T-cell (primary cell): Measurements from ENCODE around the gene CD93. TPM values are rescaled to one million over a fixed set of nuclear protein-coding genes. Genes with fewer than 3 reads are reported as not detected.

Source experiments
- ATAC-seq, 4 experiments: fragments of 200-7000 bp in 3 of 4; fragments of 150-1000 bp in 1 of 4; cut with Tn5 transposase; replicated peaks in 1 of 4; 1 replicate in 3 of 4; 2 replicates in 1 of 4; pipeline ENCODE4 v1.10.0; 2021; ENCODE audit warnings: moderate library complexity in 3 of 4, mild to moderate bottlenecking in 2 of 4, moderate number of reproducible peaks in 1 of 4
- CTCF ChIA-PET, 2 donors: fragments of 300-600 bp; sonication (Branson Sonifier 250); formaldehyde crosslinking; loops; one replicate each; lab custom pipeline; 2022; ENCODE audit warnings: antibody characterized with exemption in 2 of 2; lab: Charles Lee
- POLR2A ChIA-PET, 2 donors: fragments of 300-600 bp; sonication (Branson Sonifier 250); formaldehyde crosslinking; loops; one replicate each; lab custom pipeline; 2022; ENCODE audit warnings: antibody characterized with exemption in 2 of 2; lab: Charles Lee
- DNase-seq, 35 experiments: peaks; one replicate each; pipeline versions ENCODE4 v3.0.0 to v3.0.0-alpha.2; 2013 to 2023
- H3K27ac ChIP-seq: one replicate; pipeline ENCODE4 v1.5.1; 2013; ENCODE audit warnings: low read length
- H3K27me3 ChIP-seq, 2 experiments: replicated peaks in 1 of 2; 1 replicate in 1 of 2; 2 replicates in 1 of 2; pipeline versions ENCODE4 v1.6.1 to v1.7.0; 2013; ENCODE audit warnings: low read length in 1 of 2, mixed read lengths in 1 of 2; ENCODE audit not compliant: control insufficient read depth in 2 of 2, insufficient read depth in 2 of 2; ENCODE audit errors: extremely low read depth in 1 of 2
- H3K36me3 ChIP-seq, 2 donors: 1 replicate in 1 of 2; 2 replicates in 1 of 2; pipeline versions ENCODE4 v1.6.1 to v1.7.0; 2013; ENCODE audit warnings: low read length in 1 of 2; ENCODE audit not compliant: control insufficient read depth in 2 of 2, insufficient read depth in 1 of 2; ENCODE audit errors: extremely low read depth in 1 of 2
- H3K4me1 ChIP-seq, 2 experiments: 1 replicate in 1 of 2; 2 replicates in 1 of 2; pipeline versions ENCODE4 v1.6.1 to v1.7.0; 2013; ENCODE audit warnings: low read length in 2 of 2, mixed read lengths in 1 of 2; ENCODE audit not compliant: insufficient read depth in 2 of 2, control insufficient read depth in 1 of 2; ENCODE audit errors: extremely low read depth in 1 of 2
- H3K4me3 ChIP-seq, 2 donors: 1 replicate in 1 of 2; 2 replicates in 1 of 2; pipeline versions ENCODE4 v1.5.1 to v1.7.0; 2013; ENCODE audit warnings: mild to moderate bottlenecking in 2 of 2, low read length in 1 of 2, moderate library complexity in 1 of 2; ENCODE audit not compliant: control insufficient read depth in 1 of 2; ENCODE audit errors: extremely low read depth in 1 of 2
- H3K9me3 ChIP-seq: 2 replicates; pipeline ENCODE4 v1.7.0; 2013
- H3K27ac Mint-ChIP-seq, 2 donors: one replicate each; pipeline ENCODE4 v1.8.0; 2020 to 2021; ENCODE audit warnings: mild to moderate bottlenecking in 2 of 2, mixed read lengths in 2 of 2
- H3K27me3 Mint-ChIP-seq, 2 donors: one replicate each; pipeline ENCODE4 v1.8.0; 2021 to 2022; ENCODE audit warnings: mixed read lengths in 2 of 2
- H3K36me3 Mint-ChIP-seq: one replicate; pipeline ENCODE4 v1.8.0; 2021; ENCODE audit warnings: mixed read lengths
- H3K4me1 Mint-ChIP-seq, 3 donors: one replicate each; pipeline ENCODE4 v1.8.0; 2020 to 2022; ENCODE audit warnings: mixed read lengths in 3 of 3, mild to moderate bottlenecking in 1 of 3
- H3K4me3 Mint-ChIP-seq, 3 donors: one replicate each; pipeline ENCODE4 v1.8.0; 2020 to 2022; ENCODE audit warnings: mild to moderate bottlenecking in 3 of 3, mixed read lengths in 3 of 3, moderate library complexity in 3 of 3
- H3K9me3 Mint-ChIP-seq, 3 donors: one replicate each; pipeline ENCODE4 v1.8.0; 2020 to 2022; ENCODE audit warnings: mixed read lengths in 3 of 3
- WGBS: methylation state at CpG from one replicate; pipeline ENCODE4 v1.1.5; 2013; ENCODE audit warnings: missing lambda C conversion rate; ENCODE audit not compliant: insufficient coverage; 5-methylcytosine and 5-hydroxymethylcytosine counted together
- total RNA-seq, 35 experiments: library from RNA in 6 of 35; stranded (reverse) in 6 of 35; fragments of 120-200 nt in 1 of 35; gene quantifications; one replicate each; pipeline versions ENCODE4 v1.2.1 to v1.2.4 and lab custom pipeline; 2013 to 2026

Gene CD93
- total RNA-seq, 5 donors from 2014 or later (not counting 1 experiment from before 2014, with no cell fraction given) = 0.38 to 1.9 (median 0.58) TPM

DNA sequence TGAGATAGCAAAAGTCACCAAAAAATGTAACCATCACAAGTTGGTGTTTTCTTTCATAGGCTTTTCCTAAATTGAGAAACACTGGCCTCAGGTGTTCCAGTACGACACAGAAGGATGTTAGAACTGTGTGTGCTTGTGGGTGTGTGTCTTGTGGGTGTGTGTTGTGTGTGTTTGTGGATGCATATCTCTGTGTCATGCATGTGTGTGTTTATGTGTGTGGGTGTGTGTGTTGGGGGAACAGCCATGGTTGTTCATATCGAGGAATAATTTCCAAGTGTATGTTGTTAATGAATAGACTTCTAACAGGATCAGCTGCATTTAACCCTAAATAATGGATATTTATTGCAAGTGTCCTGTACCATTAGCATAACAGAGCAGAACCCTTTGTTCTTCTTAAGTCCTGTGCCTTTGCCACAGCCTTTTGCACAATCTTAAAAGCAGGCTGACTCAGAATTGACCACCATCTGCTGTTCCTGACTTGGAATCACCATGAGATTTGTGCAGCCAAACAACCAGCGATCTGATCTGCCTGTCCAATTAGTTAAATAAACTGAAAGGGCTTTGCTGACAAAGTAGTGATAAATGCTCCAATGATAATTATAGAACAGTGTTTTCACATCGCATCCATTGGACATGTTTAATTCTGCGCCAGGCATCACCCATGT, 7.6 kb downstream of the CD93 start:
- peaks cover 4 to 10% of the 10 kb centered on the region in 2 experiments for H3K4me1 ChIP-seq
- peaks cover 0 to 3% of the 10 kb centered on the region in 2 donors for H3K27me3 Mint-ChIP-seq
- H3K36me3 ChIP-seq = peaks cover 0 to 10% of the 10 kb centered on the region in 2 donors
- DNase-seq (no peak), ATAC-seq (no peak)
- H3K9me3 ChIP-seq = no peaks in the 10 kb centered on the region
- H3K4me3 ChIP-seq = no peak overlapping the region
- no peak overlapping the region for H3K4me3 Mint-ChIP-seq
- no peaks in the 10 kb centered on the region for H3K27me3 ChIP-seq
- 85% methylated on average over 2 of the region's 5 CpGs for WGBS
- POLR2A ChIA-PET = no interaction called here
- H3K27ac Mint-ChIP-seq = no peak overlapping the region
- CTCF ChIA-PET = no interaction called here
- no peak overlapping the region for H3K27ac ChIP-seq
- no peaks in the 10 kb centered on the region for H3K9me3 Mint-ChIP-seq
- H3K4me1 Mint-ChIP-seq = peaks cover 0 to 9% (median 4%) of the 10 kb centered on the region in 3 donors
- no peaks in the 10 kb centered on the region for H3K36me3 Mint-ChIP-seq

DNA sequence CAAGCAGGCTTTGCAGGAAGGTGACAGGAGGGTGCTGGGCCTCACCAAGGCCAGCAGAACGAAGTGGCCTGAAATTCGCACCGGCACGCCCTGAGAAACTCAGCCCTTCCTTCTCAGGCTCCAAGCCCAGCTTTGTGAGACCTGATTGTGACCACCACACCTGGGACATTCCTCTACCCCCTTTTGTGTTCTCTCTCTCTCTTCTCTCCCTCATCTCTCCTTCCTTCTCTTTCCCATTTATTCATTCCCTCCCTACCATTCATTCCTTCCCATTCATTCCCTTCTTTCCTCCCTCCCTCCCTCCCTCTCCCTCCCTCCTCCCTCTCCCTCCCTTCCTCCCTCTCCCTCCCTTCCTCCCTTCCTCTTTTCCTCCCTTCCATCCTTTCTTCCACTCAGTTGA, 8.8 kb downstream of the CD93 start:
- Histone ChIP-seq H3K27ac (no peak overlapping the region), H3K4me3 (no peak overlapping the region), H3K27me3 (no peaks in the 10 kb centered on the region), H3K36me3 (peaks cover 0 to 10% of the 10 kb centered on the region in 2 donors), H3K4me1 (no peaks in the 10 kb centered on the region), H3K9me3 (no peaks in the 10 kb centered on the region)
- Mint-ChIP-seq H3K4me3 (no peak overlapping the region), H3K9me3 (no peaks in the 10 kb centered on the region), H3K4me1 (peaks cover 0 to 4% (median 0%) of the 10 kb centered on the region in 3 donors), H3K36me3 (no peaks in the 10 kb centered on the region), H3K27me3 (peaks cover 0 to 3% of the 10 kb centered on the region in 2 donors), H3K27ac (no peak overlapping the region)
- WGBS = 97% methylated on average over 4 of the region's 4 CpGs
- POLR2A ChIA-PET = no interaction called here
- no peak for DNase-seq
- no peak for ATAC-seq
- CTCF ChIA-PET = no interaction called here

GRCh38 chr20:23074052-23074451, 12.1 kb downstream of the CD93 start:
- H3K36me3 ChIP-seq = peaks cover 0 to 6% of the 10 kb centered on the region in 2 donors
- DNase-seq (no peak), ATAC-seq (no peak)
- ChIA-PET POLR2A (no interaction called here), CTCF (no interaction called here)
- H3K27ac ChIP-seq = no peak overlapping the region
- no peaks in the 10 kb centered on the region for H3K27me3 ChIP-seq
- H3K4me1 ChIP-seq = no peaks in the 10 kb centered on the region
- WGBS = 93% methylated on average over 2 of the region's 3 CpGs
- Mint-ChIP-seq H3K36me3 (no peaks in the 10 kb centered on the region), H3K27ac (no peak overlapping the region), H3K27me3 (peaks cover 3% of the 10 kb centered on the region in 2 donors), H3K4me3 (no peak overlapping the region), H3K4me1 (no peaks in the 10 kb centered on the region), H3K9me3 (no peaks in the 10 kb centered on the region)
- no peak overlapping the region for H3K4me3 ChIP-seq
- H3K9me3 ChIP-seq = no peaks in the 10 kb centered on the region

GRCh38 chr20:23072892-23073586, 13.1 kb downstream of the CD93 start:
- Histone ChIP-seq H3K4me3 (no peak overlapping the region), H3K36me3 (peaks cover 0 to 6% of the 10 kb centered on the region in 2 donors), H3K9me3 (no peaks in the 10 kb centered on the region), H3K27ac (no peak overlapping the region), H3K27me3 (no peaks in the 10 kb centered on the region), H3K4me1 (no peaks in the 10 kb centered on the region)
- H3K27me3 Mint-ChIP-seq = peaks cover 0 to 3% of the 10 kb centered on the region in 2 donors
- no peak overlapping the region for H3K4me3 Mint-ChIP-seq
- H3K9me3 Mint-ChIP-seq = no peaks in the 10 kb centered on the region
- DNase-seq (no peak), ATAC-seq (no peak)
- ChIA-PET POLR2A (no interaction called here), CTCF (no interaction called here)
- no peak overlapping the region for H3K27ac Mint-ChIP-seq
- H3K36me3 Mint-ChIP-seq = no peaks in the 10 kb centered on the region
- no peaks in the 10 kb centered on the region for H3K4me1 Mint-ChIP-seq
- WGBS = 83% methylated on average over 5 of the region's 11 CpGs

- Mint-ChIP-seq H3K36me3 (no peaks in the 10 kb centered on the region), H3K27me3 (peaks cover 0 to 3% of the 10 kb centered on the region in 2 donors), H3K4me1 (no peaks in the 10 kb centered on the region), H3K4me3 (no peak overlapping the region), H3K9me3 (no peaks in the 10 kb centered on the region), H3K27ac (no peak overlapping the region)
- Histone ChIP-seq H3K4me3 (no peak overlapping the region), H3K36me3 (peaks cover 0 to 6% of the 10 kb centered on the region in 2 donors), H3K27ac (no peak overlapping the region), H3K4me1 (no peaks in the 10 kb centered on the region), H3K27me3 (no peaks in the 10 kb centered on the region), H3K9me3 (no peaks in the 10 kb centered on the region)
- DNase-seq = no peak
- ChIA-PET POLR2A (no interaction called here), CTCF (interaction anchor here in 1 of 2 donors (0.6 kb wide), 1 partner anchor 363 kb away, joined by 3 read pairs; no protein-coding TSS in a partner anchor)
- 97% methylated on average over 3 of the region's 4 CpGs for WGBS
- no peak for ATAC-seq
Measured at GRCh38 chr20:23071996-23072395, 14.1 kb downstream of the CD93 start.

- POLR2A ChIA-PET = no interaction called here
- CTCF ChIA-PET = interaction anchor here in 1 of 2 donors (0.6 kb wide), 1 partner anchor 363 kb away, joined by 3 read pairs; no protein-coding TSS in a partner anchor
Measured at GRCh38 chr20:23071398-23071797, 14.7 kb downstream of the CD93 start.

More at GRCh38 chr20:23071398-23071797, 14.7 kb downstream of the CD93 start:
- H3K27ac Mint-ChIP-seq = no peak overlapping the region
- H3K9me3 Mint-ChIP-seq = no peaks in the 10 kb centered on the region
- H3K9me3 ChIP-seq = no peaks in the 10 kb centered on the region
- no peak overlapping the region for H3K4me3 ChIP-seq
- no peaks in the 10 kb centered on the region for H3K27me3 ChIP-seq
- no peak overlapping the region for H3K4me3 Mint-ChIP-seq
- ATAC-seq (no peak), DNase-seq (no peak)
- peaks cover 0 to 6% of the 10 kb centered on the region in 2 donors for H3K36me3 ChIP-seq
- no peaks in the 10 kb centered on the region for H3K36me3 Mint-ChIP-seq
- no CpG with 5 or more reads among the region's 3 CpGs for WGBS
- H3K27ac ChIP-seq = no peak overlapping the region
- no peaks in the 10 kb centered on the region for H3K4me1 Mint-ChIP-seq
- H3K27me3 Mint-ChIP-seq = peaks cover 0 to 3% of the 10 kb centered on the region in 2 donors
- no peaks in the 10 kb centered on the region for H3K4me1 ChIP-seq
